GM18873 (cell line): ENCODE data around the gene CREB1.

Experiments used
- ATAC-seq: cut with Tn5 transposase; IDR thresholded peaks from one replicate; pipeline ENCODE4 v1.9.1; 2021; ENCODE audit warnings: mild to moderate bottlenecking, moderate library complexity, moderate number of reproducible peaks; ENCODE audit not compliant: unreplicated experiment, low FRiP score

Gene CREB1

GRCh38 chr2:207502577-207503198 is 27.1 kb upstream of the CREB1 start:
- ATAC-seq, result peak; percentile 40

- ATAC-seq, result peak; percentile 67
These were observed 26.5 kb upstream of the CREB1 start for GRCh38 chr2:207503234-207503633.

- ATAC-seq, result no peak
These were observed 25.1 kb upstream of the CREB1 start for GRCh38 chr2:207504513-207505170.

GRCh38 chr2:207505171-207505570 is 24.6 kb upstream of the CREB1 start:
- ATAC-seq, result peak; percentile 36

- ATAC-seq, result no peak
These were observed 24.0 kb upstream of the CREB1 start for GRCh38 chr2:207505728-207506127.

GRCh38 chr2:207506426-207506825 is 23.3 kb upstream of the CREB1 start:
- ATAC-seq, result no peak

GRCh38 chr2:207510148-207510547 is 19.6 kb upstream of the CREB1 start:
- no peak for ATAC-seq

GRCh38 chr2:207511851-207512250 is 17.9 kb upstream of the CREB1 start:
- no peak for ATAC-seq

GRCh38 chr2:207512356-207512755 is 17.4 kb upstream of the CREB1 start:
- ATAC-seq, result no peak

GRCh38 chr2:207513551-207514257 is 16.1 kb upstream of the CREB1 start:
- ATAC-seq, result no peak

- ATAC-seq, result no peak
These were observed 15.3 kb upstream of the CREB1 start for GRCh38 chr2:207514451-207514850.

GRCh38 chr2:207515671-207516070 is 14.1 kb upstream of the CREB1 start:
- ATAC-seq, result no peak

GRCh38 chr2:207516206-207516605 is 13.6 kb upstream of the CREB1 start:
- ATAC-seq, result no peak

GRCh38 chr2:207523005-207523404 is 6.8 kb upstream of the CREB1 start:
- ATAC-seq, result no peak

- ATAC-seq, result no peak
These were observed 4.5 kb upstream of the CREB1 start for GRCh38 chr2:207525296-207525695.

GRCh38 chr2:207528980-207529329 is 807 bp upstream of the CREB1 start:
- peak; percentile 15 for ATAC-seq

- ATAC-seq, result no peak
These were observed 634 bp downstream of the CREB1 start for GRCh38 chr2:207530160-207531031.

- ATAC-seq, result no peak
These were observed 1.5 kb downstream of the CREB1 start for GRCh38 chr2:207531032-207531952.

- no peak for ATAC-seq
These were observed 2.9 kb downstream of the CREB1 start for GRCh38 chr2:207532676-207533075.

GRCh38 chr2:207533461-207534008 is 3.8 kb downstream of the CREB1 start:
- no peak for ATAC-seq
